ENCODE measurements around the gene FBXL16. TPM values are rescaled to one million over a fixed set of nuclear protein-coding genes. Genes with fewer than 3 reads are reported as not detected.
A peak's percentile ranks its signal among the peaks of the same experiment; 100 is the strongest.

Gene FBXL16
- total and polyA plus RNA-seq, 3 donors from 2014 or later, result 15.8 to 23.4 (median 16.1) TPM

- intact Hi-C loops (cut with DNase I; ENCODE audit: low total_unique reads), result no loop called here
- Histone ChIP-seq H3K4me1 (peaks cover 24% of the 10 kb centered on the region), H3K27ac (no peak overlapping the region)
Measured at GRCh38 chr16:716200-716568, 10.6 kb upstream of the FBXL16 start.

GRCh38 chr16:715477-716199 lies 10.0 kb upstream of the FBXL16 start:
- no peak for TF ChIP-seq CTCF (IDR thresholded peaks at IDR 0.05)
- TF ChIP-seq POLR2A (IDR thresholded peaks at IDR 0.05), result no peak
- H3K9me3 ChIP-seq, result no peaks in the 10 kb centered on the region
- peak overlapping the region; percentile 53 to 61 for H3K4me3 ChIP-seq
- no peak for DNase-seq
- intact Hi-C loops (cut with DNase I; ENCODE audit: low total_unique reads), result no loop called here
- H3K27ac ChIP-seq, result no peak overlapping the region
- 3% methylated on average over 52 of the region's 74 CpGs; no CpG with 5 or more reads in 1 of the 2 donors for WGBS, 2 donors
- no peaks in the 10 kb centered on the region for H3K36me3 ChIP-seq (ENCODE audit: low read depth, missing control alignments)
- no peaks in the 10 kb centered on the region for H3K27me3 ChIP-seq
- H3K4me1 ChIP-seq, result peaks cover 24% of the 10 kb centered on the region

More at GRCh38 chr16:716200-716568, 10.6 kb upstream of the FBXL16 start:
- Histone ChIP-seq H3K4me3 (no peak overlapping the region), H3K9me3 (no peaks in the 10 kb centered on the region), H3K27me3 (no peaks in the 10 kb centered on the region), H3K36me3 (ENCODE audit: low read depth, missing control alignments) (no peaks in the 10 kb centered on the region)
- TF ChIP-seq CTCF (IDR thresholded peaks at IDR 0.05) (no peak), POLR2A (IDR thresholded peaks at IDR 0.05) (no peak)
- peak; percentile 80 for DNase-seq
- WGBS, 2 donors, result 22 to 30% methylated on average over 11 to 12 of the region's 12 CpGs

GRCh38 chr16:714558-715476 lies 9.2 kb upstream of the FBXL16 start, which contains the start of gene METRN:
Gene METRN, plus strand, starts transcription at chr16:715118. Its CDS starts 172 bp downstream, at chr16:715290.
- WGBS, 2 donors, result 4% methylated on average over 63 of the region's 108 CpGs; no CpG with 5 or more reads in 1 of the 2 donors
- Histone ChIP-seq H3K9me3 (no peaks in the 10 kb centered on the region), H3K27me3 (no peaks in the 10 kb centered on the region), H3K27ac (no peak within 1 kb of the TSS), H3K4me1 (peaks cover 22% of the 10 kb centered on the region), H3K36me3 (ENCODE audit: low read depth, missing control alignments) (no peaks in the 10 kb centered on the region), H3K4me3 (peak within 1 kb of the TSS; percentile 53 to 61)
- DNase-seq, result peak; percentile 94
- intact Hi-C loops (cut with DNase I; ENCODE audit: low total_unique reads), result no loop called here
- TF ChIP-seq CTCF (IDR thresholded peaks at IDR 0.05), result no peak
- TF ChIP-seq POLR2A (IDR thresholded peaks at IDR 0.05), result no peak

- TF ChIP-seq POLR2A (IDR thresholded peaks at IDR 0.05), result no peak
- no peak for TF ChIP-seq CTCF (IDR thresholded peaks at IDR 0.05)
- DNase-seq, result no peak
- H3K4me3 ChIP-seq, result no peak overlapping the region
- intact Hi-C loops (cut with DNase I; ENCODE audit: low total_unique reads), result no loop called here
- H3K27me3 ChIP-seq, result no peaks in the 10 kb centered on the region
- no peaks in the 10 kb centered on the region for H3K36me3 ChIP-seq (ENCODE audit: low read depth, missing control alignments)
- WGBS, 2 donors, result 41 to 68% methylated on average over 4 to 11 of the region's 11 CpGs
- no peaks in the 10 kb centered on the region for H3K9me3 ChIP-seq
- H3K4me1 ChIP-seq, result peaks cover 22% of the 10 kb centered on the region
- H3K27ac ChIP-seq, result no peak overlapping the region
Measured at GRCh38 chr16:714079-714478, 8.5 kb upstream of the FBXL16 start.
